CD8-positive, alpha-beta memory T cell (primary cell): ENCODE results near the gene PDZD2. TPM values are rescaled to one million over a fixed set of nuclear protein-coding genes. Genes with fewer than 3 reads are reported as not detected.

ENCODE experiments used
- CTCF ChIA-PET: fragments of 350-600 bp; sonication (Branson Sonifier 250); formaldehyde crosslinking; loops from one replicate; lab custom pipeline; 2021; ENCODE audit warnings: antibody characterized with exemption; lab: Charles Lee
- POLR2A ChIA-PET: fragments of 350-600 bp; sonication (Branson Sonifier 250); formaldehyde crosslinking; loops from one replicate; lab custom pipeline; 2021; ENCODE audit warnings: antibody characterized with exemption; lab: Charles Lee
- DNase-seq, 5 donors: peaks; one replicate each; pipeline versions ENCODE4 v3.0.0 to v3.0.0-alpha.2; 2020 to 2022; ENCODE audit warnings: mixed read lengths in 1 of 5
- H3K27ac ChIP-seq: one replicate; pipeline ENCODE4 v1.7.0; 2013; ENCODE audit warnings: low read depth, mild to moderate bottlenecking, low read length, moderate library complexity
- H3K27me3 ChIP-seq: 2 replicates; pipeline ENCODE4 v1.7.0; 2013; ENCODE audit warnings: low read length, mild to moderate bottlenecking; ENCODE audit not compliant: insufficient read depth, poor library complexity, severe bottlenecking
- H3K36me3 ChIP-seq: 2 replicates; pipeline ENCODE4 v1.7.0; 2013; ENCODE audit warnings: mild to moderate bottlenecking, low read length, moderate library complexity; ENCODE audit not compliant: insufficient read depth
- H3K4me1 ChIP-seq: 2 replicates; pipeline ENCODE4 v1.7.0; 2013; ENCODE audit warnings: mild to moderate bottlenecking, low read length, moderate library complexity; ENCODE audit not compliant: insufficient read depth
- H3K4me3 ChIP-seq: 2 replicates; pipeline ENCODE4 v1.7.0; 2013; ENCODE audit warnings: mild to moderate bottlenecking, low read length
- H3K9me3 ChIP-seq: 2 replicates; pipeline ENCODE4 v1.7.0; 2013; ENCODE audit warnings: mild to moderate bottlenecking, low read length
- H3K27ac Mint-ChIP-seq, 8 donors: one replicate each; pipeline ENCODE4 v1.8.0; 2020 to 2021; ENCODE audit warnings: mixed read lengths in 8 of 8, mild to moderate bottlenecking in 6 of 8, inconsistent platforms in 3 of 8, moderate library complexity in 3 of 8
- H3K27me3 Mint-ChIP-seq, 2 donors: one replicate each; pipeline ENCODE4 v1.8.0; 2020 to 2021; ENCODE audit warnings: mixed read lengths in 2 of 2, mild to moderate bottlenecking in 1 of 2, moderate library complexity in 1 of 2
- H3K36me3 Mint-ChIP-seq, 3 donors: one replicate each; pipeline ENCODE4 v1.8.0; 2020 to 2021; ENCODE audit warnings: mixed read lengths in 3 of 3, inconsistent platforms in 1 of 3, mild to moderate bottlenecking in 1 of 3
- H3K4me1 Mint-ChIP-seq, 3 donors: one replicate each; pipeline ENCODE4 v1.8.0; 2020 to 2021; ENCODE audit warnings: mixed read lengths in 3 of 3, inconsistent platforms in 1 of 3, mild to moderate bottlenecking in 1 of 3
- H3K4me3 Mint-ChIP-seq, 7 donors: one replicate each; pipeline ENCODE4 v1.8.0; 2020 to 2021; ENCODE audit warnings: mixed read lengths in 7 of 7, mild to moderate bottlenecking in 6 of 7, moderate library complexity in 4 of 7, inconsistent platforms in 2 of 7
- H3K9me3 Mint-ChIP-seq, 5 donors: one replicate each; pipeline ENCODE4 v1.8.0; 2020 to 2022; ENCODE audit warnings: mixed read lengths in 5 of 5, mild to moderate bottlenecking in 3 of 5, moderate library complexity in 2 of 5, inconsistent platforms in 1 of 5
- polyA plus RNA-seq: library from polyadenylated mRNA; unstranded; fragments of 300-500 nt; fragmentation: Illumina TruSeq; gene quantifications from one replicate; pipeline ENCODE4 v1.2.3, GENCODE V29; 2021
- total RNA-seq, 2 experiments: library from RNA; stranded (reverse); gene quantifications; one replicate each; pipeline ENCODE4 v1.2.3, GENCODE V29; 2021

PDZD2 gene
- total and polyA plus RNA-seq, 3 experiments from 2014 or later, result 0.15 to 0.40 (median 0.27) TPM

GRCh38 chr5:31941151-31941755, 302.3 kb downstream of the PDZD2 start:
- Histone ChIP-seq H3K27me3 (no peaks in the 10 kb centered on the region), H3K9me3 (no peaks in the 10 kb centered on the region), H3K4me3 (no peak overlapping the region), H3K27ac (no peak overlapping the region), H3K36me3 (no peaks in the 10 kb centered on the region), H3K4me1 (no peaks in the 10 kb centered on the region)
- ChIA-PET CTCF (no interaction called here), POLR2A (no interaction called here)
- H3K9me3 Mint-ChIP-seq, result peaks cover 0 to 3% (median 0%) of the 10 kb centered on the region in 5 donors
- H3K4me1 Mint-ChIP-seq, result no peaks in the 10 kb centered on the region
- H3K27ac Mint-ChIP-seq, result no peak overlapping the region
- DNase-seq, result no peak
- no peak overlapping the region for H3K4me3 Mint-ChIP-seq
- H3K36me3 Mint-ChIP-seq, result no peaks in the 10 kb centered on the region
- peaks cover 0 to 4% of the 10 kb centered on the region in 2 donors for H3K27me3 Mint-ChIP-seq

- Histone ChIP-seq H3K4me1 (no peaks in the 10 kb centered on the region), H3K36me3 (no peaks in the 10 kb centered on the region), H3K9me3 (no peaks in the 10 kb centered on the region), H3K4me3 (no peak overlapping the region), H3K27ac (no peak overlapping the region), H3K27me3 (no peaks in the 10 kb centered on the region)
- ChIA-PET POLR2A (no interaction called here), CTCF (no interaction called here)
- Mint-ChIP-seq H3K36me3 (no peaks in the 10 kb centered on the region), H3K27ac (no peak overlapping the region), H3K4me3 (no peak overlapping the region), H3K27me3 (peaks cover 0 to 4% of the 10 kb centered on the region in 2 donors), H3K9me3 (peaks cover 0 to 3% (median 0%) of the 10 kb centered on the region in 5 donors), H3K4me1 (no peaks in the 10 kb centered on the region)
- no peak for DNase-seq
Measured at GRCh38 chr5:31942546-31942945, 303.6 kb downstream of the PDZD2 start.

DNA sequence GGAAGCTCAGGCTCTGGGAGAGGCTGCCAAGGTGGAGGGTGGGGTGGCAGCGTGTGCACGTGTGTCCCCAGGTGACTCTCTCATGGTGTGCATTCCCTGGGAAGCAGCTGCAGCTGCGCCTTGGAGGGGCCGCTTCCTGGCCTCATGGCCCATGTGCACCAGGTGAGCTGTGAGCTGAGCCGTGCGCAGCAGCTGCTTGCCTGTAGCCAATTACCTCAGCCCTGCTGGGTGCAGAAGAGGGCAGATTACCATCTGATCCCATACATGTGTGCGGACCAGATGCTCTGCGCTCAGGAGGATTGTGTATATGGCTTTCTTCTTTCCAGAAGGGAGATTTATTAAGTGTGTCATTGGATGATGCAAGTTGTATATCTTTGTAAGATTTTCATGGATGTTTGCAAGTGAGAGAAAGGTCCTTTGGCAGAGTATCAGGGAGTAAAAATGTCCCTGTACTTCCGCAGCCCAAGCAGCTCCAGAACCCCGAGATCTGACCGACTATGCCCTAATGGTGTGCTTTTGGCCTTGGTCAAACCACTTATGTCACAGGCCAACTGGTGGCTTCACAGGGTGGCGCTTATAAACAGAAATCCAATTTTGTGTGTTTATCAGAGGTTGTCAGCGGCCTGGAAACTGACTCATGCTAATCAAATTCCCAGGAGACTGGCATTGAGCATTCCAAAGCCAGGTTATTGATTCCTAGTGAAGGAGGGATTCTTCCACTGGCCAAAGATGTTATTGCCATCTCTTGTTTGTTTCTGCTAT, 305.9 kb downstream of the PDZD2 start:
- CTCF ChIA-PET, result no interaction called here
- Histone ChIP-seq H3K27ac (no peak overlapping the region), H3K4me3 (no peak overlapping the region), H3K9me3 (no peaks in the 10 kb centered on the region), H3K36me3 (no peaks in the 10 kb centered on the region), H3K27me3 (no peaks in the 10 kb centered on the region), H3K4me1 (no peaks in the 10 kb centered on the region)
- no peak overlapping the region for H3K27ac Mint-ChIP-seq
- H3K9me3 Mint-ChIP-seq, result peaks cover 0 to 3% (median 2%) of the 10 kb centered on the region in 5 donors
- POLR2A ChIA-PET, result no interaction called here
- H3K36me3 Mint-ChIP-seq, result no peaks in the 10 kb centered on the region
- DNase-seq, result no peak
- H3K4me3 Mint-ChIP-seq, result no peak overlapping the region
- peaks cover 4% of the 10 kb centered on the region in 2 donors for H3K27me3 Mint-ChIP-seq
- H3K4me1 Mint-ChIP-seq, result no peaks in the 10 kb centered on the region

- Mint-ChIP-seq H3K27me3 (peaks cover 4 to 10% of the 10 kb centered on the region in 2 donors), H3K4me1 (no peaks in the 10 kb centered on the region), H3K36me3 (no peaks in the 10 kb centered on the region), H3K27ac (no peak overlapping the region), H3K4me3 (no peak overlapping the region), H3K9me3 (peaks cover 0 to 5% (median 0%) of the 10 kb centered on the region in 5 donors)
- no peaks in the 10 kb centered on the region for H3K36me3 ChIP-seq
- H3K4me3 ChIP-seq, result no peak overlapping the region
- no peaks in the 10 kb centered on the region for H3K9me3 ChIP-seq
- POLR2A ChIA-PET, result no interaction called here
- no peaks in the 10 kb centered on the region for H3K4me1 ChIP-seq
- no peaks in the 10 kb centered on the region for H3K27me3 ChIP-seq
- CTCF ChIA-PET, result no interaction called here
- no peak for DNase-seq
- no peak overlapping the region for H3K27ac ChIP-seq
Measured at GRCh38 chr5:31948006-31948405, 309.1 kb downstream of the PDZD2 start.

DNA sequence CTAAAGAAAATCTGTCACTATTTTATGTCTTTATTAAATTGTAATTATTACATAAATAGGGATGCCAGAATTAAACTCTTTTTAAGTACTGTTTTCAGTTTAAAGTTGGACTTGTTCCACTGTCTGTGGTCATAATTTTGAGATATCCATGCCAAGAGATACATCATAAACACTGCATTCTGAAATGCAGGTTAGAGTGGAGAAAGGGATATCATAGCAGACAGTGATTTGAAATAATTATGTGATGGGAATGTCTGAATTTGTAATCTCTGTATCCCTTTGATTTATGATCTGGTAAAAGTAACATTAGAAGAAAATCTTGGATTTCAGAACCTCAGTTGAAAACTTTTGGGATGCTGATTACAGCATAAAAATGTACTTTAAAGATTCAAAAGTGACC, 313.1 kb downstream of the PDZD2 start:
- peaks cover 4 to 10% of the 10 kb centered on the region in 2 donors for H3K27me3 Mint-ChIP-seq
- no peaks in the 10 kb centered on the region for H3K36me3 ChIP-seq
- H3K4me3 ChIP-seq, result no peak overlapping the region
- no peak overlapping the region for H3K27ac ChIP-seq
- H3K4me1 ChIP-seq, result no peaks in the 10 kb centered on the region
- DNase-seq, result no peak
- ChIA-PET POLR2A (no interaction called here), CTCF (no interaction called here)
- H3K27ac Mint-ChIP-seq, result no peak overlapping the region
- H3K4me3 Mint-ChIP-seq, result no peak overlapping the region
- H3K27me3 ChIP-seq, result no peaks in the 10 kb centered on the region
- H3K9me3 Mint-ChIP-seq, result peaks cover 0 to 5% (median 0%) of the 10 kb centered on the region in 5 donors
- H3K4me1 Mint-ChIP-seq, result no peaks in the 10 kb centered on the region
- no peaks in the 10 kb centered on the region for H3K9me3 ChIP-seq
- no peaks in the 10 kb centered on the region for H3K36me3 Mint-ChIP-seq

GRCh38 chr5:31954091-31954490, 315.2 kb downstream of the PDZD2 start:
- no peak overlapping the region for H3K4me3 Mint-ChIP-seq
- no peaks in the 10 kb centered on the region for H3K27me3 ChIP-seq
- H3K36me3 Mint-ChIP-seq, result no peaks in the 10 kb centered on the region
- POLR2A ChIA-PET, result no interaction called here
- no peak for DNase-seq
- peaks cover 0 to 3% (median 0%) of the 10 kb centered on the region in 5 donors for H3K9me3 Mint-ChIP-seq
- H3K27ac Mint-ChIP-seq, result no peak overlapping the region
- no peak overlapping the region for H3K4me3 ChIP-seq
- CTCF ChIA-PET, result no interaction called here
- peaks cover 6 to 13% of the 10 kb centered on the region in 2 donors for H3K27me3 Mint-ChIP-seq
- no peaks in the 10 kb centered on the region for H3K36me3 ChIP-seq
- H3K4me1 Mint-ChIP-seq, result no peaks in the 10 kb centered on the region
- H3K9me3 ChIP-seq, result no peaks in the 10 kb centered on the region
- H3K4me1 ChIP-seq, result no peaks in the 10 kb centered on the region
- H3K27ac ChIP-seq, result no peak overlapping the region

GRCh38 chr5:31957151-31957550, 318.2 kb downstream of the PDZD2 start:
- H3K4me3 ChIP-seq, result no peak overlapping the region
- H3K4me1 ChIP-seq, result no peaks in the 10 kb centered on the region
- no peaks in the 10 kb centered on the region for H3K27me3 ChIP-seq
- Mint-ChIP-seq H3K27ac (no peak overlapping the region), H3K4me1 (no peaks in the 10 kb centered on the region), H3K4me3 (no peak overlapping the region), H3K36me3 (no peaks in the 10 kb centered on the region), H3K27me3 (peaks cover 7% of the 10 kb centered on the region in 2 donors), H3K9me3 (peaks cover 0 to 3% (median 0%) of the 10 kb centered on the region in 5 donors)
- H3K9me3 ChIP-seq, result no peaks in the 10 kb centered on the region
- DNase-seq, result no peak
- ChIA-PET POLR2A (no interaction called here), CTCF (no interaction called here)
- H3K27ac ChIP-seq, result no peak overlapping the region
- H3K36me3 ChIP-seq, result no peaks in the 10 kb centered on the region

DNA sequence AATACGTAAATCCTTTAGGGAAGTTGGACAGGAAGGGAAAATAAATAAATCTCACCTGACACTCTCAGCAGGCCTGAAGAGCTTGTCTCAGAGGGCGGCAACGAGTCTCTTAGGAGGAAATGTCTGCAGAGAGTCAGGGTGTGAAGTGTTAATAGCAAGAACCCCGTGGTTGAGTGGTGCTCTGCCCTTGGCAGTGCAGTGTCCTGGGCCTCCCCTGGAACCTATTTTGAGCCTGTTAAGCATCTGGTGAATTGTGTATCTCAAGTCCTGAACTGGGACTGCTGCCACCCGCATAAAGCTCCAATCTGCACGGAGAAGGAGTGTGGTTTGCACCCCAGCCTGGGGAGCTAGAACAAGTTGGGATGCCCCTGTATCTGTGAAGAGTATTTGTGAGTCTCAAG, 323.4 kb downstream of the PDZD2 start:
- H3K9me3 Mint-ChIP-seq, result no peaks in the 10 kb centered on the region
- ChIA-PET CTCF (no interaction called here), POLR2A (no interaction called here)
- Histone ChIP-seq H3K9me3 (no peaks in the 10 kb centered on the region), H3K27me3 (no peaks in the 10 kb centered on the region), H3K4me1 (no peaks in the 10 kb centered on the region), H3K27ac (no peak overlapping the region), H3K4me3 (no peak overlapping the region), H3K36me3 (no peaks in the 10 kb centered on the region)
- H3K4me3 Mint-ChIP-seq, result no peak overlapping the region
- H3K4me1 Mint-ChIP-seq, result no peaks in the 10 kb centered on the region
- H3K36me3 Mint-ChIP-seq, result no peaks in the 10 kb centered on the region
- DNase-seq, result no peak
- H3K27ac Mint-ChIP-seq, result no peak overlapping the region
- H3K27me3 Mint-ChIP-seq, result peaks cover 4 to 16% of the 10 kb centered on the region in 2 donors
